B cell (primary cell): ENCODE data around the gene WNT3A. TPM values are rescaled to one million over a fixed set of nuclear protein-coding genes. Genes with fewer than 3 reads are reported as not detected.
A peak's percentile ranks its signal among the peaks of the same experiment; 100 is the strongest.

Experiments used
- ATAC-seq: fragments of 200-7000 bp; cut with Tn5 transposase; one replicate; pipeline ENCODE4 v1.10.0; 2021; ENCODE audit warnings: low read depth, mild to moderate bottlenecking, moderate number of reproducible peaks, moderate library complexity
- CTCF ChIA-PET: fragments of 350-600 bp; sonication (Branson Sonifier 250); formaldehyde crosslinking; loops from one replicate; lab custom pipeline; 2021; ENCODE audit warnings: antibody characterized with exemption, inconsistent platforms; lab: Charles Lee
- POLR2A ChIA-PET: fragments of 350-600 bp; sonication (Branson Sonifier 250); formaldehyde crosslinking; loops from one replicate; lab custom pipeline; 2021; ENCODE audit warnings: antibody characterized with exemption; lab: Charles Lee
- DNase-seq: peaks from one replicate; pipeline ENCODE4 v3.0.0; 2013
- H2AFZ ChIP-seq: 2 replicates; pipeline ENCODE4 v1.6.1; 2012; ENCODE audit warnings: mild to moderate bottlenecking, low read depth, low read length; ENCODE audit not compliant: insufficient read depth, poor library complexity, severe bottlenecking
- H3K27ac ChIP-seq, 2 donors: 1 replicate in 1 of 2; 2 replicates in 1 of 2; pipeline ENCODE4 v1.5.1; 2012 to 2013; ENCODE audit warnings: low read length in 2 of 2, mild to moderate bottlenecking in 2 of 2, moderate library complexity in 1 of 2
- H3K27me3 ChIP-seq, 4 experiments: fragments of 200-600 bp in 1 of 4; sonication (generic) in 1 of 4; replicated peaks in 1 of 4; 1 replicate in 2 of 4; 2 replicates in 2 of 4; pipeline versions ENCODE4 v1.6.1 to v1.7.0; 2013 to 2016; ENCODE audit warnings: low read length in 3 of 4, mild to moderate bottlenecking in 2 of 4, mixed read lengths in 1 of 4, moderate library complexity in 1 of 4; ENCODE audit not compliant: insufficient read depth in 4 of 4, control insufficient read depth in 3 of 4; ENCODE audit errors: control extremely low read depth in 1 of 4
- H3K36me3 ChIP-seq, 2 experiments: replicated peaks in 1 of 2; 1 replicate in 1 of 2; 2 replicates in 1 of 2; pipeline versions ENCODE4 v1.6.1 to v1.7.1; 2013; ENCODE audit warnings: low read length in 1 of 2; ENCODE audit not compliant: insufficient read depth in 2 of 2, control insufficient read depth in 1 of 2; ENCODE audit errors: control extremely low read depth in 1 of 2, extremely low read depth in 1 of 2
- H3K4me1 ChIP-seq, 2 donors: fragments of 200-600 bp in 1 of 2; sonication (generic) in 1 of 2; 1 replicate in 1 of 2; 2 replicates in 1 of 2; pipeline versions ENCODE4 v1.5.1 to v1.6.1; 2013 to 2017; ENCODE audit warnings: low read length in 2 of 2; ENCODE audit not compliant: control insufficient read depth in 2 of 2, insufficient read depth in 2 of 2
- H3K4me2 ChIP-seq: replicated peaks from 2 replicates; pipeline ENCODE3; 2012; ENCODE audit warnings: mild to moderate bottlenecking, low read depth, low read length; ENCODE audit not compliant: poor library complexity, severe bottlenecking
- H3K4me3 ChIP-seq, 5 experiments: fragments of 200-600 bp in 1 of 5; sonication (generic) in 1 of 5; 1 replicate in 3 of 5; 2 replicates in 2 of 5; pipeline versions ENCODE4 v1.5.1 to v1.7.0; 2011 to 2016; ENCODE audit warnings: low read length in 4 of 5, mild to moderate bottlenecking in 4 of 5, low read depth in 2 of 5, control low read depth in 1 of 5, moderate library complexity in 1 of 5; ENCODE audit not compliant: insufficient read depth in 1 of 5; ENCODE audit errors: control extremely low read depth in 1 of 5, extremely low read depth in 1 of 5
- H3K79me2 ChIP-seq: fragments of 200-600 bp; sonication (generic); one replicate; pipeline ENCODE4 v1.6.0; 2016; ENCODE audit warnings: low read length; ENCODE audit not compliant: control insufficient read depth, insufficient read depth
- H3K9ac ChIP-seq: fragments of 200-600 bp; sonication (generic); 2 replicates; pipeline ENCODE4 v1.6.1; 2017; ENCODE audit warnings: mild to moderate bottlenecking, low read length, moderate library complexity
- H3K9me3 ChIP-seq, 3 donors: one replicate each; pipeline versions ENCODE4 v1.6.1 to v1.7.1; 2013; ENCODE audit warnings: low read length in 2 of 3; ENCODE audit not compliant: control insufficient read depth in 2 of 3, insufficient read depth in 1 of 3; ENCODE audit errors: control extremely low read depth in 1 of 3
- H4K20me1 ChIP-seq: 2 replicates; pipeline ENCODE4 v1.6.0; 2012; ENCODE audit warnings: mild to moderate bottlenecking, low read length; ENCODE audit not compliant: insufficient read depth, control insufficient read depth, poor library complexity, severe bottlenecking
- H3K27ac Mint-ChIP-seq: one replicate; pipeline ENCODE4 v1.8.0; 2021; ENCODE audit warnings: mixed read lengths
- H3K27me3 Mint-ChIP-seq: one replicate; pipeline ENCODE4 v1.8.0; 2021; ENCODE audit warnings: mixed read lengths
- H3K4me1 Mint-ChIP-seq: one replicate; pipeline ENCODE4 v1.8.0; 2021; ENCODE audit warnings: mixed read lengths
- H3K4me3 Mint-ChIP-seq: one replicate; pipeline ENCODE4 v1.8.0; 2021; ENCODE audit warnings: mixed read lengths
- H3K9me3 Mint-ChIP-seq: one replicate; pipeline ENCODE4 v1.8.0; 2022; ENCODE audit warnings: mixed read lengths; ENCODE audit not compliant: insufficient read depth
- EZH2 ChIP-seq: IDR thresholded peaks from 2 replicates; pipeline ENCODE4 v1.6.1; 2012; ENCODE audit warnings: borderline replicate concordance, low read depth, mild to moderate bottlenecking, moderate library complexity, low read length; ENCODE audit not compliant: insufficient read depth, poor library complexity, severe bottlenecking
- WGBS: methylation state at CpG from one replicate; pipeline ENCODE4 v1.1.5; 2013; ENCODE audit warnings: missing lambda C conversion rate; ENCODE audit not compliant: insufficient coverage; 5-methylcytosine and 5-hydroxymethylcytosine counted together
- intact Hi-C: fragments of 100-400 bp; cut with micrococcal nuclease; formaldehyde crosslinking; loops from one replicate; pipeline ENCODE4 v1.10.0; 2022
- polyA plus RNA-seq: library from polyadenylated mRNA; depleted of rRNA; stranded (reverse); fragments of >200 nt; gene quantifications from 2 replicates; pipeline ENCODE4 v1.2.3, GENCODE V29; 2012
- total RNA-seq, 2 donors: library from RNA; stranded (reverse); fragments of 120-200 nt in 1 of 2; gene quantifications; 1 replicate in 1 of 2; 2 replicates in 1 of 2; pipeline versions ENCODE4 v1.2.3 to v1.2.4, GENCODE V29; 2013 to 2022
- TF ChIP-seq, protein P1 (sequence below): fragments of 200-600 bp; IDR thresholded peaks from one replicate; pipeline ENCODE4 v1.8.0; 2022; ENCODE audit warnings: antibody characterized with exemption, mild to moderate bottlenecking

The WNT3A gene
- total and polyA plus RNA-seq, 2 donors (not counting 1 experiment from before 2014, with no cell fraction given) = 0.03 TPM; not detected in 1

DNA sequence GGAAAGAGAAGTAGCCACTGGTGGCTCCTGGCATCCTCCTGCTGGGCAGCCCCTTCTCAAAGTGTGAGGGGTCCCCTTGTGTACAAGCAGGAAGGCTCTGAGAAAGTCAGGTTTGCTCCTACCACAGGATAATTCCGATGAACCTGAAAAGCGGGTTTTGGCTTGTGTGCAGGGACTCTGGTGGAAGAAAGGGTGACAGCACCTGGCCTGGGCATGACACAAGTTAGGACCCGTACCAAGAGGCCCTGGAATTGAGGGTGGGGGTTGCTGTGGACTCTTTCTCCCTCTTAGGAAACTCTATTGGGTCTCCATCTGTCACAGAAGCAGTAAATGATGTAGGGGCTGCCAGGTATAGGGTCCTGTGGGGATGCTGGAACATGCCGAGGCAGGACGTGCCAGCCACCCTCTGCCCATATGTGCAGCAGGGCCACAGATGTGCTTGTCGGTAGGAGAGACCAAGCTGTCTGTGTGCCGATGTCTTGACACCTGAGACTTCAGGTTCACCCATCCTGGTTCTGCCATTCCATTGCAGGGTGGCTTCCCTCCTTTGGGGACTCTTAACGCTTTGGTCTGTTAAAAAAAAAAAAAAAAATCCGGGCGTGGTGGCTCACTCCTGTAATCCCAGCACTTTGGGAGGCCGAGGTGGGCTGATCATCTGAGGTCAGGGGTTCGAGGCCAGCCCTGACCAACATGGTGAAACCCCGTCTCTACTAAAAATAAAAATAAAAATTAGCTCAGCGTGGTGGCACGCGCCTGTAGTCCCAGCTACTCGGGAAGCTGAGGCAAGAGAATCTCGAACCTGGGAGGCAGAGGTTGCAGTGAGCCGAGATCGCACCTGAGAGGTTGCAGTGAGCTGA, 86.5 kb downstream of the WNT3A start:
- intact Hi-C loops = no loop called here
- H3K79me2 ChIP-seq = peaks cover 91% of the 10 kb centered on the region
- Mint-ChIP-seq H3K4me3 (no peak overlapping the region), H3K4me1 (peaks cover 53% of the 10 kb centered on the region), H3K27ac (peak overlapping the region; percentile 37), H3K9me3 (peaks cover 4% of the 10 kb centered on the region), H3K27me3 (no peaks in the 10 kb centered on the region)
- no peak overlapping the region for H2AFZ ChIP-seq
- no peak for TF ChIP-seq EZH2
- TF ChIP-seq, protein P1, sequence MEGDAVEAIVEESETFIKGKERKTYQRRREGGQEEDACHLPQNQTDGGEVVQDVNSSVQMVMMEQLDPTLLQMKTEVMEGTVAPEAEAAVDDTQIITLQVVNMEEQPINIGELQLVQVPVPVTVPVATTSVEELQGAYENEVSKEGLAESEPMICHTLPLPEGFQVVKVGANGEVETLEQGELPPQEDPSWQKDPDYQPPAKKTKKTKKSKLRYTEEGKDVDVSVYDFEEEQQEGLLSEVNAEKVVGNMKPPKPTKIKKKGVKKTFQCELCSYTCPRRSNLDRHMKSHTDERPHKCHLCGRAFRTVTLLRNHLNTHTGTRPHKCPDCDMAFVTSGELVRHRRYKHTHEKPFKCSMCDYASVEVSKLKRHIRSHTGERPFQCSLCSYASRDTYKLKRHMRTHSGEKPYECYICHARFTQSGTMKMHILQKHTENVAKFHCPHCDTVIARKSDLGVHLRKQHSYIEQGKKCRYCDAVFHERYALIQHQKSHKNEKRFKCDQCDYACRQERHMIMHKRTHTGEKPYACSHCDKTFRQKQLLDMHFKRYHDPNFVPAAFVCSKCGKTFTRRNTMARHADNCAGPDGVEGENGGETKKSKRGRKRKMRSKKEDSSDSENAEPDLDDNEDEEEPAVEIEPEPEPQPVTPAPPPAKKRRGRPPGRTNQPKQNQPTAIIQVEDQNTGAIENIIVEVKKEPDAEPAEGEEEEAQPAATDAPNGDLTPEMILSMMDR = no peak
- peaks cover 4 to 51% of the 10 kb centered on the region in 2 experiments for H3K36me3 ChIP-seq
- DNase-seq (no peak), ATAC-seq (no peak)
- POLR2A ChIA-PET = no interaction called here
- peaks cover 35 to 38% of the 10 kb centered on the region in 2 donors for H3K4me1 ChIP-seq
- H3K27me3 ChIP-seq = no peaks in the 10 kb centered on the region
- peaks cover 98% of the 10 kb centered on the region for H4K20me1 ChIP-seq
- no peak overlapping the region for H3K27ac ChIP-seq
- H3K4me3 ChIP-seq = no peak overlapping the region
- H3K4me2 ChIP-seq = no peak overlapping the region
- H3K9ac ChIP-seq = no peak overlapping the region
- CTCF ChIA-PET = interaction anchor here (0.9 to 1.2 kb wide), 2 partner anchors 8 to 94 kb away, joined by 3 read pairs; no protein-coding TSS in a partner anchor
- WGBS = 97% methylated on average over 17 of the region's 20 CpGs
- H3K9me3 ChIP-seq = peaks cover 0 to 30% (median 8%) of the 10 kb centered on the region in 3 donors
